ENCODE data around the gene SLC1A2. TPM values are rescaled to one million over a fixed set of nuclear protein-coding genes. Genes with fewer than 3 reads are reported as not detected.

The SLC1A2 gene
- total RNA-seq: 10 to 100 TPM in 1 of 2 donors, 1 to 10 TPM in 1; 7.1 to 13.5 TPM
- polyA plus RNA-seq (2013, experiment 1 of 2): 8.8 TPM
- 9.6 TPM for polyA plus RNA-seq (2013, experiment 2 of 2)
- long read RNA-seq, experiment 1, partial matches to known transcripts: 0 of 2 reads
- long read RNA-seq, experiment 1, other reads (novel, unspliced or antisense): 2 of 2 reads
- long read RNA-seq, experiment 2, partial matches to known transcripts: 1 of 7 reads
- long read RNA-seq, experiment 2, other reads (novel, unspliced or antisense): 3 of 7 reads
- long read RNA-seq, experiment 3, partial matches to known transcripts: 1 of 6 reads
- long read RNA-seq, experiment 3, other reads (novel, unspliced or antisense): 2 of 6 reads
- long read RNA-seq, experiment 4, partial matches to known transcripts: 0 of 1 reads
- long read RNA-seq, experiment 4, other reads (novel, unspliced or antisense): 1 of 1 reads

DNA sequence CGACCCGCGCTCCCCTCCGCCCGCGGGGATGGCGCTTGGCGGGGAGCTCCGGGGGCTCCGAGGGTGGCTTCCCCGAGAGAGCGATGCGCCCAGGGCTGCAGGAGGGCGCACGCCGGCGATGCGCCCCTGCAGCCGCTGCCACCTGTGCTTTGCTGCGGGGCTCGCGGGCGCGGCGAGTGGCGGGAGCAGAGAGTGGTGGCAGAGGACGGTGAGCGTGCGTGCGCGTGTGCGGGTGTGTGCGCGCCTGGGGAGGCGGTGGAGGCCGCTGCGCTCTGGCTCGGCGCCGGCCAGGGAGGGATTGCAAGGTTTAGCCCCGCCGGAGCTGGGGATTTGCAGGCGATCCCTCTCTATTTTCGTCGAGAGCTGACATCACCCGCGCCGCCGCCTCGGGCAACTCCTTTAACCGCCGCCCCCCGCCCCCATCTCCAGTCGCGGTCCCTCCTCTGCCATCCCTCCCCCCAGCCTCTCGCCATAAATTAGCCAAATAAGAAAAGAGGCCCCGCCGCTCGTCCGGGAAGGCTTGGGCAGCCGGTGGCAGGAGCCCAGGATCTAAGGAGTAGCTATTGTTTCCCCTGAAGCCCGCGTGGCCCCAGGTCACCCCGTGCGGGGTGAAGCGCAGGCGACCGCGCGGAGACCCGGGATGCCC is at the start of gene SLC1A2:
SLC1A2 (minus strand) TSS at position 375 of the 646 bp plus-strand sequence. CDS start 592 bp downstream, outside the sequence.
- peaks cover 87% of the 10 kb centered on the region for H3K27me3 ChIP-seq (ENCODE audit: control insufficient read depth, insufficient read depth, low read length, poor library complexity, severe bottlenecking)
- peak within 1 kb of the TSS; percentile 91 for H3K27ac ChIP-seq (ENCODE audit: low read depth, low read length)
- 0% methylated on average over 14 to 71 of the region's 71 CpGs for WGBS, 2 experiments (ENCODE audit: insufficient coverage in 1 of 2, insufficient read length in 1 of 2)
- TF ChIP-seq, protein P1, sequence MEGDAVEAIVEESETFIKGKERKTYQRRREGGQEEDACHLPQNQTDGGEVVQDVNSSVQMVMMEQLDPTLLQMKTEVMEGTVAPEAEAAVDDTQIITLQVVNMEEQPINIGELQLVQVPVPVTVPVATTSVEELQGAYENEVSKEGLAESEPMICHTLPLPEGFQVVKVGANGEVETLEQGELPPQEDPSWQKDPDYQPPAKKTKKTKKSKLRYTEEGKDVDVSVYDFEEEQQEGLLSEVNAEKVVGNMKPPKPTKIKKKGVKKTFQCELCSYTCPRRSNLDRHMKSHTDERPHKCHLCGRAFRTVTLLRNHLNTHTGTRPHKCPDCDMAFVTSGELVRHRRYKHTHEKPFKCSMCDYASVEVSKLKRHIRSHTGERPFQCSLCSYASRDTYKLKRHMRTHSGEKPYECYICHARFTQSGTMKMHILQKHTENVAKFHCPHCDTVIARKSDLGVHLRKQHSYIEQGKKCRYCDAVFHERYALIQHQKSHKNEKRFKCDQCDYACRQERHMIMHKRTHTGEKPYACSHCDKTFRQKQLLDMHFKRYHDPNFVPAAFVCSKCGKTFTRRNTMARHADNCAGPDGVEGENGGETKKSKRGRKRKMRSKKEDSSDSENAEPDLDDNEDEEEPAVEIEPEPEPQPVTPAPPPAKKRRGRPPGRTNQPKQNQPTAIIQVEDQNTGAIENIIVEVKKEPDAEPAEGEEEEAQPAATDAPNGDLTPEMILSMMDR (conservative IDR thresholded peaks at IDR 0.05): peak; percentile 33
- no peaks in the 10 kb centered on the region for H3K36me3 Mint-ChIP-seq (ENCODE audit: low read depth)
- H3K9ac ChIP-seq (ENCODE audit: extremely low read depth, low read length, poor library complexity, severe bottlenecking): no peak within 1 kb of the TSS
- peaks cover 97% of the 10 kb centered on the region for H3K27me3 Mint-ChIP-seq (ENCODE audit: insufficient read depth)
- H3K36me3 ChIP-seq (ENCODE audit: control insufficient read depth, insufficient read depth, low read length): no peaks in the 10 kb centered on the region
- no peak within 1 kb of the TSS for H3K27ac Mint-ChIP-seq
- H3K9me3 Mint-ChIP-seq: no peaks in the 10 kb centered on the region
- H3K9me3 ChIP-seq (ENCODE audit: control insufficient read depth, low read length): no peaks in the 10 kb centered on the region
- peak; percentile 80 for DNase-seq
- peaks cover 13% of the 10 kb centered on the region for H3K4me1 Mint-ChIP-seq
- peak within 1 kb of the TSS; percentile 81 for H3K4me3 ChIP-seq (ENCODE audit: low read length)
- no peaks in the 10 kb centered on the region for H3K4me1 ChIP-seq (ENCODE audit: control insufficient read depth, insufficient read depth, low read length)
- H3K4me3 Mint-ChIP-seq: peak within 1 kb of the TSS; percentile 62

- Mint-ChIP-seq H3K36me3 (ENCODE audit: low read depth) (peaks cover 19% of the 10 kb centered on the region), H3K9me3 (no peaks in the 10 kb centered on the region), H3K27me3 (ENCODE audit: insufficient read depth) (peaks cover 2% of the 10 kb centered on the region), H3K4me3 (no peak overlapping the region), H3K4me1 (no peaks in the 10 kb centered on the region), H3K27ac (no peak overlapping the region)
- Histone ChIP-seq H3K9ac (ENCODE audit: extremely low read depth, low read length, poor library complexity, severe bottlenecking) (no peak overlapping the region), H3K9me3 (ENCODE audit: control insufficient read depth, low read length) (no peaks in the 10 kb centered on the region), H3K36me3 (ENCODE audit: control insufficient read depth, insufficient read depth, low read length) (no peaks in the 10 kb centered on the region), H3K4me1 (ENCODE audit: control insufficient read depth, insufficient read depth, low read length) (no peaks in the 10 kb centered on the region), H3K27ac (ENCODE audit: low read depth, low read length) (no peak overlapping the region), H3K4me3 (ENCODE audit: low read length) (no peak overlapping the region), H3K27me3 (ENCODE audit: control insufficient read depth, insufficient read depth, low read length, poor library complexity, severe bottlenecking) (no peaks in the 10 kb centered on the region)
- whole genome bisulfite sequencing, 2 experiments (ENCODE audit: insufficient coverage in 1 of 2, insufficient read length in 1 of 2): 89 to 95% methylated on average over 3 of the region's 3 CpGs
- no peak for DNase-seq
- TF ChIP-seq, protein P1 (conservative IDR thresholded peaks at IDR 0.05): no peak
Observed at GRCh38 chr11:35466058-35466457, 46.7 kb upstream of the SLC1A2 start.

DNA sequence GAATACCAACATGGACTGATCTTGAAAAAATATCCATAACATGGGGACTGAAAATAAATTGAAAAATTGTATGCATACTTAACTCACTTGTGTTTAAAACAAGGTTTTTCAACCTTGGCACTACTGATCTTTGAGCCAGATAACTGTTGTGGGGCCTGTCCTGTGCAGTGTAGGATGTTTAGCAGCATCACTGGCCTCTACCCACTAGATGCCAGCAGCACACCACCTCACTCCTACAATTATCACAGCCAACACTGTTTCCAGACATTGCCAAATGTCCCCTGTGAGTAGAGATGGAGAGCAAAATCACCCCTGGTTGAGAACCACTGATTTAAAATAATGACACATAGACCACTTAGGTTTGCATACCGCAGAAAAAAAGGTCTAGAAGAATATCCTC is 45.0 kb upstream of the SLC1A2 start:
- no peaks in the 10 kb centered on the region for H3K9me3 ChIP-seq (ENCODE audit: control insufficient read depth, low read length)
- Mint-ChIP-seq H3K36me3 (ENCODE audit: low read depth) (peaks cover 13% of the 10 kb centered on the region), H3K4me1 (no peaks in the 10 kb centered on the region), H3K27ac (no peak overlapping the region), H3K4me3 (no peak overlapping the region), H3K27me3 (ENCODE audit: insufficient read depth) (peaks cover 6% of the 10 kb centered on the region), H3K9me3 (no peaks in the 10 kb centered on the region)
- no peaks in the 10 kb centered on the region for H3K4me1 ChIP-seq (ENCODE audit: control insufficient read depth, insufficient read depth, low read length)
- H3K27ac ChIP-seq (ENCODE audit: low read depth, low read length): no peak overlapping the region
- no peaks in the 10 kb centered on the region for H3K36me3 ChIP-seq (ENCODE audit: control insufficient read depth, insufficient read depth, low read length)
- DNase-seq: no peak
- H3K9ac ChIP-seq (ENCODE audit: extremely low read depth, low read length, poor library complexity, severe bottlenecking): no peak overlapping the region
- no peaks in the 10 kb centered on the region for H3K27me3 ChIP-seq (ENCODE audit: control insufficient read depth, insufficient read depth, low read length, poor library complexity, severe bottlenecking)
- 80 to 92% methylated on average over 1 of the region's 1 CpG for WGBS, 2 experiments (ENCODE audit: insufficient coverage in 1 of 2, insufficient read length in 1 of 2)
- TF ChIP-seq, protein P1 (conservative IDR thresholded peaks at IDR 0.05): peak; percentile 54
- no peak overlapping the region for H3K4me3 ChIP-seq (ENCODE audit: low read length)
